WI38 (cell line): ENCODE data around the gene SYTL5.
"Not testable (repeated sequence)": the region's sequence is repeated elsewhere in the genome, so short reads cannot be mapped to it uniquely, and the experiment has no call there.

Experiments
- H3K4me3 ChIP-seq: 2 replicates; pipeline ENCODE4 v1.5.1; 2011; ENCODE audit warnings: low read depth, mild to moderate bottlenecking, control low read depth, low read length
- TF ChIP-seq, protein P1 (sequence below): IDR thresholded peaks from 2 replicates; pipeline ENCODE4 v1.5.1; 2012; ENCODE audit warnings: low read depth, mild to moderate bottlenecking, control low read depth, low read length

The SYTL5 gene

DNA sequence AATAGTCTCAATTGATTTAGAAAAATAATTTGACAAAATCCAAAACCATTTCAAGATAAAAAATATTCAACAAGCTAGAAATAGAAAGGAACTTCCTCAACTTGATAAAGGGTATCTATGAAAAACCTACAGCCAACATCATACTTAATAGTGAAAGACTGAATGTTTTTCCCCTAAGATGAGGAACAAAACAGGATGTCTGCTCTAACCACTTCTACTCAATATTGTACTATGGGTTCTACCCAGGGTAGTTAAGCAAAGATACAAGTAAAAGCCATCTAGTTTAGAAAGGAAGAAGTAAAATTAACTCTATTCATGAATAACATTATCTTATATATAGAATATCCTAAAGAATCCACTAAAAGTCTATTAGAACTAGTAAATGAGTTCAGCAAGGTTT lies 21.5 kb upstream of the SYTL5 start:
- H3K4me3 ChIP-seq: no peak overlapping the region
- TF ChIP-seq, protein P1, sequence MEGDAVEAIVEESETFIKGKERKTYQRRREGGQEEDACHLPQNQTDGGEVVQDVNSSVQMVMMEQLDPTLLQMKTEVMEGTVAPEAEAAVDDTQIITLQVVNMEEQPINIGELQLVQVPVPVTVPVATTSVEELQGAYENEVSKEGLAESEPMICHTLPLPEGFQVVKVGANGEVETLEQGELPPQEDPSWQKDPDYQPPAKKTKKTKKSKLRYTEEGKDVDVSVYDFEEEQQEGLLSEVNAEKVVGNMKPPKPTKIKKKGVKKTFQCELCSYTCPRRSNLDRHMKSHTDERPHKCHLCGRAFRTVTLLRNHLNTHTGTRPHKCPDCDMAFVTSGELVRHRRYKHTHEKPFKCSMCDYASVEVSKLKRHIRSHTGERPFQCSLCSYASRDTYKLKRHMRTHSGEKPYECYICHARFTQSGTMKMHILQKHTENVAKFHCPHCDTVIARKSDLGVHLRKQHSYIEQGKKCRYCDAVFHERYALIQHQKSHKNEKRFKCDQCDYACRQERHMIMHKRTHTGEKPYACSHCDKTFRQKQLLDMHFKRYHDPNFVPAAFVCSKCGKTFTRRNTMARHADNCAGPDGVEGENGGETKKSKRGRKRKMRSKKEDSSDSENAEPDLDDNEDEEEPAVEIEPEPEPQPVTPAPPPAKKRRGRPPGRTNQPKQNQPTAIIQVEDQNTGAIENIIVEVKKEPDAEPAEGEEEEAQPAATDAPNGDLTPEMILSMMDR: no peak

GRCh38 chrX:37986893-37987292 lies 19.5 kb upstream of the SYTL5 start:
- H3K4me3 ChIP-seq: no peak overlapping the region
- TF ChIP-seq, protein P1: no peak

DNA sequence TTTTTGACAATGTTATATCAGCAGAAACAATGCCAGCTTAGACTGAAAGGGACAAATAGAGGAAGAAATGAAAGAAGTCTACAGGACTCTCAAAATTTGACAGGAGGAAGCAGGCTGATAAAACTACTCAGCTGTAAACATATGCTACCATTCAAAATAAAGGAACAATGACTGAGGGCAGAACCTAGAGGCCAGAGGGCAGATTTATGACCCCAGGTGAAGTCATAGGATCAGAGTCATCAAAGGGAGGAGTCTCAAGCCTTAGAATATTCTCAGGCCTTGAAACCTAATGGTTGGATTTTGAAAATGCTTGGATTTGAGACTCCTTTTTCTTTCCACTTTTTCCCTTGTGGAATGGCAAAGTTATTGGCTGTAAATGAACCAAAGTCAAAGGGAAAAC lies 17.0 kb upstream of the SYTL5 start:
- TF ChIP-seq, protein P1: no peak
- H3K4me3 ChIP-seq: no peak overlapping the region

GRCh38 chrX:37991303-37991702 lies 15.1 kb upstream of the SYTL5 start:
- H3K4me3 ChIP-seq: not testable (repeated sequence)

GRCh38 chrX:37993176-37993575 lies 13.2 kb upstream of the SYTL5 start:
- TF ChIP-seq, protein P1: no peak
- H3K4me3 ChIP-seq: no peak overlapping the region

DNA sequence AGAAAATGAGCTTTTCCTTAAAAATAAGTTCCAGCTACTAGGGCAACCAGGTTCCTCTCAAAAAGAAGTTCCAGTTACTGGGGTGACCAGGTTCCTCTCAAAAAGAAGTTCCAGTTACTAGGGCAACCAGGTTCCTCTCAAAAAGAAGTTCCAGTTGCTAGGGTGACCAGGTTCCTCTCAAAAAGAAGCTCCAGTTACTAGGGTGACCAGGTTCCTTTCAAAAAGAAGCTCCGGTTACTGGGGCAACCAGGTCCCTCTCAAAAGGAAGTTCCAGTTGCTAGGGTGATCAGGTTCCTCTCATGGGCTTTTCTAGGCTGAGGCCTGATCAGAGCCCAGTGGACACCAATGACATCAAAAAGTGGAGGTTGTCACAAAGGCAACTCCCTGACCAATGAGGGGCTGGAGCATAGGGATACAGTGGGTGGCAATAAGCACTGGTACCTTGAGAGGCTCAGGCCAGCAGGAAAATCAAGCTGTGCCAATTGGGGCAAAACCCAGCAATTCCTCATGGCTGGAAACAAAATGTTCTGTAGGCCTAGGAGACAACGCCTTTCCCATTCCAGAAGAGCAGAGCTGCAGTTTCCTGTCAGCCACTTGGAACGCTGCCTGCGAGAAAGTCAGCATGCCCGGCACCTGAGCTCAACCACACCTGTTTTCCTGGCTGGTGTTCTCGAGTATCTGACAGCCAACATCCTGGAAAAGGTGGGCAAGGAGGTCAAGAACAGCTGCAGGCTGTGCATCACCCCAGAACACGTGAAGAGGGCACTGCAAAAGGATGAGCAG lies 12.3 kb upstream of the SYTL5 start:
- TF ChIP-seq, protein P1: no peak
- H3K4me3 ChIP-seq: no peak overlapping the region

DNA sequence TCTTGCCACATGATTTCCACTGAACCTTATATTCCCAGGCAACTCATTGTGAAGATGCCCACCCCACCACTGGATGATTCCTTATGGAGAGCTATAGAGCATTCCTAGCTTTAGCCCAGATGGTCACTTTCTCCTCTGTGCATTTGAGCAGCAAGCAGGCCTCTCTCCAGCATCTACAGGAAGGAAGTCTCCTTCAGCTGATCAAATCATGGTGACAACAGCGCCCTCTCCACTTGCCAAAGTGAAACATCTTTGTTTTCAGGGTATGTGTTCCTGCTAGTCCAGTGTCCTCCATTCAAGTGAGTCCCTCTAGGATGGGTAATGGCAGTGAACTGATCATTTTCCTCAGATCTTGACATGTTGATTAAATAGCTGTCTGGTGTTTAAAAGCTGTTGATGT lies 10.9 kb upstream of the SYTL5 start:
- H3K4me3 ChIP-seq: no peak overlapping the region
- TF ChIP-seq, protein P1: no peak

GRCh38 chrX:37997096-37997495 lies 9.3 kb upstream of the SYTL5 start:
- TF ChIP-seq, protein P1: no peak
- no peak overlapping the region for H3K4me3 ChIP-seq
